AG10803 (cell line): ENCODE results near the gene SLC4A7.
A peak's percentile ranks its signal among the peaks of the same experiment; 100 is the strongest.
"Not testable (repeated sequence)": the region's sequence is repeated elsewhere in the genome, so short reads cannot be mapped to it uniquely, and the experiment has no call there.

Experiments
- DNase-seq: peaks from one replicate; pipeline ENCODE4 v3.0.0; 2010; ENCODE audit warnings: low read depth
- H3K4me3 ChIP-seq: 2 replicates; pipeline ENCODE4 v1.5.1; 2011; ENCODE audit warnings: mild to moderate bottlenecking, low read length, control low read depth
- CTCF ChIP-seq: conservative IDR thresholded peaks from 2 replicates; pipeline ENCODE4 v1.5.1; 2011; ENCODE audit warnings: mild to moderate bottlenecking, low read length, control low read depth, inconsistent platforms

The SLC4A7 gene

DNA sequence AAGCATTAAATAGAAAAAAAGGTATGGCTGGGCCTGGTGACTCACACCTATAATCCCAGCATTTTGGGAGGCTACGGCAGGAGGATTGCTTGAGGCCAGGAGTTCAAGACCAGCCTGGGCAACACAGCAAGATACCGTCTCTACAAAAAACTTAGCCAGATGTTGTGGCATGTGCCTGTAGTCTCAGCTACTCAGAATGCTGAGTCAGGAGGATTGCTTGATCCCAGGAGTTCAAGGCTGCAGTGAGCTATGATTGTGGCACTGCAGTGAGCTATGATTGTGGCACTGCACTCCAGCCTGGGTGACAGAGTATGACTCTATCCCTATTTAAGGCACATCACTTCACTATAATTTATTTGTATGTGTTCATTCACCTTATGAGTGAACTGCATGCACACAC lies 54.3 kb downstream of the SLC4A7 start:
- DNase-seq: no peak
- no peak for TF ChIP-seq CTCF
- no peak overlapping the region for H3K4me3 ChIP-seq

DNA sequence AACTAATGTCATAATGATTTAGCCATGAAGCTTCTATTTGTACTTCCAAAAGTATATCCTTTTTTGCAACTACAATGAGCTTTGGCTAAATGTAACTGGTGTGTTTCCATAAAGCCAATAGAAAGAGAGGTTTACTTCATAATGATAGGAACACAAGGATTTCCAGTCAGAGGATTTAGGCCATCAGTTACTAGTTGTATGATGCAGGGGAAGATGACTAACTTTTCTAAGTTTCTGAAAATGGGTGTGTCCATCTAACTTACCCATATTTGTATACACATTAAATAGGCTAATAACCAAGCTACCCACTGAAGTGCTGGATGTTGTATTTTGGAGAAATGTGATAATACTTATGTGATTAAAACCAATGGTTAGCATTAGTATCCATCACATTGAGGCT lies 55.7 kb downstream of the SLC4A7 start:
- H3K4me3 ChIP-seq: no peak overlapping the region
- no peak for DNase-seq
- no peak for TF ChIP-seq CTCF

DNA sequence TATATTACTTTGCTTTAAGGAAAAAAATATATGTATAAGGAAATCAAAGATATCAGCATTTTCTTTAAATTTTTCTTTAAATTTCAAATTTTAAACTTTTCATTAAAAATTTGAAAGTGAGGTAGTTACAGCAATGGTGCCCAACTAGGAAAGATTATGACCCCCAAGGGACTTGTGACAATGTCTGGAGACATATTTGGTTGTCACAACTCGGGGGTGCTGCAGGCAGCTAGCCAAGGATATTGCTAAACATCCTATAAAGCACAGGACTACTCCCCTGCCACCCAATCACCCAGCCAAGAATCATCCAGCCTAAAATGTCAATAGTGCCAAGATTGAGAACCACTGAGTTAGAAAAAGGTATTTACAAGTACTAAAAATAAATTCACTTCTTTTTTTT lies 57.3 kb downstream of the SLC4A7 start:
- no peak overlapping the region for H3K4me3 ChIP-seq
- TF ChIP-seq CTCF: no peak
- no peak for DNase-seq

- no peak overlapping the region for H3K4me3 ChIP-seq
- no peak for DNase-seq
- no peak for TF ChIP-seq CTCF
Observed at GRCh38 chr3:27425896-27426565, 58.2 kb downstream of the SLC4A7 start.

DNA sequence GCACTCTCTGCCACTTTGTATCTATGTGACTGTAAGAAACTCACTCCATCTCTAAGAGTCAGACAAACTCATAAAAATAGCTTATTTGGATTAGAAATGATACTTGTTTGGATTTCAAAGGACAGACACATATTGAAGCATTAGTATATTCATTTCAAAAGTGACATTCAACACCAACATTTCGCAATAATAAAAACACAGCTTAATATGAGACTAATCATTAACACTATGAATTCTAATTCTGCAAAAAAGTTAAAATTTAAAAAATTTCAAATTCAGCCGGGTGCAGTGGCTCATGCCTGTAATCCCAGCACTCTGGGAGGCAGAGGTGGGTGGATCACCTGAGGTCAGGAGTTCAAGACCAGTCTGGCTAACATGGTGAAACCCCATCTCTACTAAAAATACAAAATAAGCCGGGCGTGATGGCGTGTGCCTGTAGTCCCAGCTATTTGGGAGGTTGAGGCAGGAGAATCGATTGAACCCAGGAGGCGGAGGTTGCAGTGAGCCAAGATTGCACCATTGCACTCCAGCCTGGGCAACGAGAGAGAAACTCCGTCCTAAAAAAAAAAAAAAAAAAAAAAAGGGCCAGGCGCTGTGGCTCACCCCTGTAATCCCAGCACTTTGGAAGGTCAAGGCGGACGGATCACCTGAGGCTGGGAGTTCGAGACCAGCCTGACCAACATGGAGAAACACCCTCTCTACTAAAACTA lies 59.2 kb downstream of the SLC4A7 start:
- not testable (repeated sequence) for DNase-seq, H3K4me3 ChIP-seq

- DNase-seq: peak; percentile 56
- H3K4me3 ChIP-seq: no peak overlapping the region
- TF ChIP-seq CTCF: no peak
Observed at GRCh38 chr3:27423463-27423862, 60.7 kb downstream of the SLC4A7 start.

DNA sequence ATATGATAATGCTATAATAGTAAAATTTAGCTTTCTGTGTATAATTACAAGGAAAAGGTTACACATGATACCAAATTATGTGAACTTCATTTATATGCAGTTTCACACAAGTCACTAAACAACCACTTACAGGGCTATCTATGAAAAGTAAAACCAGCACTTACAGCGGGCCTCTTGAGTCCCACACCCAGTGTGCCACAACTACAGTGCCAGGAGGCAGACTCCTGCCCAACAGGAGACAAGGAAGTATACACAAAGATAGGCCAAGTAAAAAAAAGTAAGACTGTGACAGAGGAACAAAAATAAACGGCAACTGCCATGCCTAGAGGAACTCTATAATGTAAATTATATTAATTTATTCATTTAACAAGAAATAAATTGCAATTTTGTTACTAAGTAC lies 61.6 kb downstream of the SLC4A7 start:
- TF ChIP-seq CTCF: no peak
- DNase-seq: no peak
- no peak overlapping the region for H3K4me3 ChIP-seq
